Myocyte (in vitro differentiated cells): ENCODE results near the gene MSL2. TPM values are rescaled to one million over a fixed set of nuclear protein-coding genes. Genes with fewer than 3 reads are reported as not detected.
A peak's percentile ranks its signal among the peaks of the same experiment; 100 is the strongest.
"Not testable (repeated sequence)": the region's sequence is repeated elsewhere in the genome, so short reads cannot be mapped to it uniquely, and the experiment has no call there.

Experiments used
- DNase-seq: peaks from one replicate; pipeline ENCODE4 v3.0.0-alpha.2; 2012; ENCODE audit warnings: low read depth
- polyA plus RNA-seq: library from polyadenylated mRNA; unstranded; fragments of >200 nt; gene quantifications from one replicate; pipeline ENCODE4 v1.2.1, GENCODE V29; 2012; ENCODE audit warnings: missing spikeins
- total RNA-seq: library from RNA; depleted of rRNA; stranded (reverse); fragments of >200 nt; gene quantifications from 2 replicates; pipeline ENCODE4 v1.2.3, GENCODE V29; 2014

The MSL2 gene
- 14.4 and 19.9 TPM in 2 replicates for total RNA-seq
- 6.6 TPM for polyA plus RNA-seq

GRCh38 chr3:136196064-136196400, at the start of gene MSL2:
Gene MSL2 (minus strand): TSS chr3:136196335. CDS start chr3:136195113, 1,222 bp downstream.
- no peak for DNase-seq

DNA sequence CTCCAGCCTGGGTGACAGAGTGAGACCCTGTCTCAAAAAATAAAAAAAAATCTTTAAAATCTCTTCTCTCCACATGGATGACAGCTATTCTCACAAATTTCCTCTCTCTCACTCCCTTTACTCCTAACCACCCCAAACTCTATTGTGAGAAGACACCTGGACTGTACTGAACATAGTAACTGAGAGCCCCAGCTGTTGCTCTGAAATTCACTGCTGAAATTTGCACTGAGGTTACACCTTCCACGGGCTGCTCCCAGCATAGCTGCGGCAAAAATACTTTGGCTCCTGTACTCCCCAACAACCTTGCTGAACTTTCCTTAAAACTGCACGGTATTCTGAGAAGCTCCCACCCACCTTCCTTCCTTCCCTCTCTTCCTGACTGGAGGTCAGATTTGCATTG, 49.6 kb upstream of the MSL2 start:
- DNase-seq, result no peak

GRCh38 chr3:136239094-136239493, 43.0 kb upstream of the MSL2 start:
- peak; percentile 16 for DNase-seq

DNA sequence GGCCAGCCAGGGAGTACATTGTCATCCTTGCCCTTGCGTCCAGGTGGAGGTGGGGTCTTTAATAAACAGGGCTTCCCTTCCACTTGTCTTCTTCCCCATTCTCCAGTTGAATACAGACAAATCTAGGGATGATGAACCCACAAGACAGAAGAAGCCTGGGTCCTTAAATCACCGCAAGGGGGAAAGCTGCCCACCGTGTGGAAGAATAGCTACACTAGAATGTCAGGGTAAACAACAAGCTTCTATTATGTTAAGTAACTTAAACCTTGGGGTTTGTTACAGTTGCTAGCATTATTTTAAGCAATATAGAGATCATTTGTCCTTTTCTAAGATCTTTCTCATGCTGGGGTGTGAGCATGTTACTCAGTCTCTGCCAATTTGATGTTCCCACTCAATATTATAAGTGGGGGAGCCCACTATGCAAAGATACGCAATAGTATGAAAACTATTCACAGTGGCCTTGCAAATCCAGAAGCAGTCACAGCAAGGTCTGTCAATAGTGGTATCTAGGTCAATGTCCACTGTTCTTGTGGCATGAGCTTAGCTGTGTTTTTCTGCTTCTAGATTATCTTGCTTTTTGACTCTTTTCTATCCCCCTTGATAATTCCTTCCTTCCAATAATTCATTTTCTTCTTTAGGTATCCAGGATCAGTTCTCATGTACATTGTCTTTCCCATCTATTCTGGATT, 42.0 kb upstream of the MSL2 start:
- DNase-seq, result no peak

GRCh38 chr3:136237103-136237502, 41.0 kb upstream of the MSL2 start:
- DNase-seq, result no peak

GRCh38 chr3:136236109-136236508, 40.0 kb upstream of the MSL2 start:
- DNase-seq, result no peak

- no peak for DNase-seq
Observed at GRCh38 chr3:136235545-136235944, 39.4 kb upstream of the MSL2 start.

GRCh38 chr3:136232413-136232812, 36.3 kb upstream of the MSL2 start:
- no peak for DNase-seq

- DNase-seq, result peak; percentile 91
Observed at GRCh38 chr3:136222746-136223145, 26.6 kb upstream of the MSL2 start.

GRCh38 chr3:136211547-136211946, 15.4 kb upstream of the MSL2 start:
- DNase-seq, result no peak

DNA sequence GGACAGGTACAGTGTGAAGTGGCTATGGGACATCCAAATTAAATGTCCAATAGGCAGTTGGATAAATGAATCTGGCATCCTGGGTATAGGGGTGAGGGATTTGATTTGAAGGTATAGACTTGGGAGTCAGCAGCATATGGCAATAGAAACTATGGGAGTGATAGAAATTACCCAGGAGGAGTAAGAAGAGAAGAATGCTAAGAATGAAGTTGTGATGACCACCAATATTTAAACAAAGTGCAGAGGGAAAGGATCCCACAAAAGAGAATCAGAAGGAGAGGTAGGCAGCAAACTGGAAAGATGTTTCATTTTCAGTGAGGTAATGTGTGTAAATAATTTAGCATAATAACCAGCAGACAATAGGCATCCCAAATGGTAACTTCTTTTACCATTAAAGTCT, 13.8 kb upstream of the MSL2 start:
- no peak for DNase-seq

GRCh38 chr3:136207489-136208115, 11.5 kb upstream of the MSL2 start:
- DNase-seq, result no peak

GRCh38 chr3:136199219-136199618, 3.1 kb upstream of the MSL2 start:
- DNase-seq, result not testable (repeated sequence)

DNA sequence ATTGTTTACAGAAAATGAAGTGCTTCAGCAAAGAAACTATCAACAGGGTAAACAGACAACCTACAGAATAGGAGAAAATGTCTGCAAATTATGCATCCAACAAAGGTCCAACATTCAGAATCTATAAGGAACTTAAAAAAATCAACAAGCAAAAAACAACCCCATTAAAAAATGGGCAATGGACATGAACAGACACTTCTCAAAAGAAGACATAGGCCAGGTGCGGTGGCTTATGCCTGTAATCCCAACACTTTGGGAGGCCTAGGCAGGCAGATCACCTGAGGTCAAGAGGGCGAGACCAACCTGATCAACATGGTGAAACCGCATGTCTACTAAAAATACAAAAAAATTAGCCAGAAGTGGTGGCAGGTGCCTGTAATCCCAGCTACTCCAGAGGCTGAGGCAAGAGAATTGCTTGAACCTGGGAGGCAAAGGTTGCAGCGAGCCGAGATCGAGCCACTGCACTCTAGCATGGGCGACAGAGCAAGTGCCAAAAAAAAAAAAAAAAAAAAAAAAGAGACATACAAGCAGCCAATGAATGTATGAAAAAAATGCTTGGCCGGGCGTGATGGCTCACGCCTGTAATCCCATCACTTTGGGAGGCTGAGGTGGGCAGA, 2.4 kb upstream of the MSL2 start:
- DNase-seq, result not testable (repeated sequence)

DNA sequence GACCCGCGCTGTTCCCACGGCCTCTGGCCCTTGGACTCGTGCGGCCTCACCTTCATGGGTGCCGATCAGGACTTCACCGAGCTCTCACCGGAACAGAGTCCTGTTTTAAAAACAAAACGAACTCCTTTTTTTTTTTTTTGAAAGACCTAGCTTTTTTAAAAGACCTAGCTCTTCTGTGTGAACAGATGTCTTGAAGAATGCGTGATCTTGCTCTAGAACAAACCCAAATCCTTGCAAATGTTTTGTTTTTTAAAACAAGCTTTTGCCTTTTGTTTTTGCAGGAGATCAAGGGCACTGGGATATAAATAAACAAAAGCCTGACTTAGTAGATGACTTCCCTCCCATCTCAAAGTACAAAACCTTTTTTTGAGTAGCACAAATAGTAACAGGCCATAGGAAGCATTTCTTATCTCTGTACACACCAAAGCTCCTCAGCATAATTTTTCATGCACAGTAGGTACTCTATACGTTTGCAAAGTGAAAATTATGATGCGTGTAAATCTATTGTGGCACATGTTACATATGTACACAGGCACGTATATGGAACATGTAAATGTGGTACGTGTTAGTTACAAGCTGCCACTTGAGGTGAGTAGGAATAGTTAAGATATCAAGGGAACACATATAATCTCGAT, 1.1 kb upstream of the MSL2 start:
- no peak for DNase-seq

- DNase-seq, result peak; percentile 100
Observed at GRCh38 chr3:136196401-136197158, 445 bp upstream of the MSL2 start.

DNA sequence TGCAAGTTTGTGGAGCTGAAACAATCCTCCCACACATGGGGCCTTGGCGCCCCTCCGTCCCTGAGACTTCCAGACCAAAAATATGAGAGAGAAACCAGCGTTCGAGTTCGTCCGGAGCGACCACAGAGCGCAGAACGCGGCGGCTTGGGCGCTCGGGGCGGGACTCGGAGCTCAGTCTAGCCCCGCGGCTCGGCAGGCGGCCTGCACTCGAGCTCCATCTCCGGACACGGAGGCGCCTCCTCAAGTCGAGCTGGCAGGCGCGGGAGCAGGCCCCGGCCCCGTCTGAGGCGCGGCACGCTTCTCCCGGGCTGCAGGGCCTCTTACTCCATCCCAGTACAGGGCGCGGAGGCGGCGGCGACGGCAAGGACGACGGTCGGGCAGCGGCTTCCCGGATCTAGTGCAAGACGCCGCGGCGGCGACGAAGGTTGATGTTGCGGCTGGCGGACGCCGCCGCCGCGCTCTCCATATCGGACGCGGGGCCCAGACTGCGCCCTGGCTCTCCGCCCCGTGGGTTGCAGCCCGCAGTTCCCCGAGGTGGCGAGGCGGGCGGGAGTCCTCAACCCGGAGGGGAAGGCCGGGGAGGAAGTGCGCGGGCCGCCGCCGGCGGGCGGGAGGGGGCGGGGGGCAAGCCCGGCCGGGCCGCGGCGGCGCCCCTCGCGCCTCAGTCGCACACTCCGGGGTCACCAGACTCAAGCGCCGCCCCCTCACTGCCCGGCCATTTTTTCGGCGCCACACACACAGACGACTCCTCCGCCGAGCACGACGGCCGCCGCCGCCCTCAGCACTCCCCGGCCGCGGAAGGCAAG, 674 bp downstream of the MSL2 start:
- peak; percentile 80 for DNase-seq

DNA sequence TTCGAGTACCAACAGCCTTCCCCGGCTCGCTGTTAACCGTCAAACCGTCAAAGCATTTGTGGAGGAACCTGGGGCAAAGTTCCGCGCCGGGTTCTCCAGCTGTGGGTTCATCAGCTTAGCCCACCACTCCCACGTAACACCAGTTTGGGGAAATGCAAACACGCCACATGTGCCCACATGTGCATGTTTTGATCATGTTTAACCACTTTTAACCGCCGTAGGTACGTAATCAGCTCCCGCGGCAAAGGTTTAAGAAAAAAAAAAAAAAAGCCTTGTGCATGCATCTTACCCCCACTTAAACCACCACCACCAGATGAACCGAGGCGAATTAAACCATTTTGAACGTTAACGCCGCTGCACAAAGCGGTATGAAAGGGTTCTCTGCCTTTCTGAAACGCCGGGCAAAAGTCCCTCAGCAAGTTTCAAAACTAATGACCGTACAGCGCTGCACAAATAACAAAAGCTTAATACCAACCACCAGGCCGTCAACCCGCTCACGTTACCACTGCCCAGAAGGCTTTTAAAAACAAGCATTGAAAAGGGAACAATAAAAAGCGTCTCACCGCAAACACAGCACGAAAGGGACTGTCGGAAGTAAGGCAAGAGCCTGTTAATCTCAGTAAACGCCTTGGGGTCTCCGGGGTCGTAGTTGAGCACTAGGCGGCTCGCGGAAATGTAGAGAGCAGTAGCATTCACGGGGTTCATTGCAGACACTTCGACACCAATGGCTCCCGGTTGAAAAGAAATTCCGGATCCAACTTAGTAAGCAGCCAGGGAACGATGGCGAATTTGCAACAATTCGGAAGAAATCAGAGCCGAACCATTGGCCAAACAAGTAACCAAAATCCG, 1.5 kb downstream of the MSL2 start:
- peak; percentile 33 for DNase-seq

DNA sequence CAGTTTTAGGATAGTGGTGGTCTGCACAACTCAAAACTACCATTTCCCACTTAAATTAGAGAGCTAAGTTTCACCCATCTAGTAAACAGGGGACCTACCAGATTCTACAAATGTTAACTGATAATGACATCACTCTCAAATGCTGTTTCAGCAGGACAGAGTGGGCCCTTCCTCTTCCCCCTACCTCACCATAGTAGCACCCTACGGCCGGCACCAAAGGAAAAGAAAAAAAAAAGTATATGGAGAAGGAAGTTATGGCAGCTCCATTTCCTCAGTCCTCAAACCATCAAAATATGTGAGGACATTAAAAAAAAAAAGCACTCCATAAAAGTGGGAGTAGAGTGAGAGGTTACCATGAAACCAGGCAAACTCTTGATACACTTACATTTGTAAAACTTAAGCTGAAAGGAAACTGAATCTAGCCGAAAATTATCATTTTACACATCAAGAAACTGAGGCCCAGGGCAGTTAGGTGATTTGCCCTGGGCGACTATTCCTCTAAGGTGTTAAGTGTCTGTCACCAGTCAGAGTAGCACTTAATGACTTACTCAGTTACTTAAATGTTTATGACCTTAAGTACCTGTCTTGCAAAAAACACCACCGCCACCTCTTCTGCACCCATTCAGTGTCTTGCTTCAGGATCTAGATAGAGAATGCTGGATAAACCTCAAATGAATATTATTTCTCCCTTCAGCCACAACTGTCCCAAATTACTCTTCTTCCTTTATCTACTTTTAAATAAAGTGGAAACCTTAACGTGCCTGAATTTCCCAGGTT, 2.7 kb downstream of the MSL2 start:
- DNase-seq, result peak; percentile 10
